Adipocyte (in vitro differentiated cells): ENCODE data around the gene AHRR.

Source experiments
- DNase-seq: peaks from one replicate; pipeline ENCODE4 v3.0.0-alpha.2; 2015; ENCODE audit warnings: low read depth
- H3K27me3 ChIP-seq: replicated peaks from 2 replicates; pipeline ENCODE4 v1.7.0; 2013; ENCODE audit warnings: mild to moderate bottlenecking, low read length, moderate library complexity; ENCODE audit not compliant: control insufficient read depth, insufficient read depth
- H3K36me3 ChIP-seq: 2 replicates; pipeline ENCODE4 v1.7.0; 2013; ENCODE audit warnings: low read length, mild to moderate bottlenecking, moderate library complexity; ENCODE audit not compliant: control insufficient read depth, insufficient read depth, severe bottlenecking
- H3K4me1 ChIP-seq: 2 replicates; pipeline ENCODE4 v1.7.0; 2013; ENCODE audit warnings: mild to moderate bottlenecking, low read length, moderate library complexity; ENCODE audit not compliant: control insufficient read depth, insufficient read depth
- H3K4me3 ChIP-seq: 2 replicates; pipeline ENCODE4 v1.7.0; 2013; ENCODE audit warnings: mild to moderate bottlenecking, low read length, moderate library complexity
- H3K9ac ChIP-seq: 2 replicates; pipeline ENCODE4 v1.7.0; 2013; ENCODE audit warnings: mild to moderate bottlenecking, low read length, moderate library complexity
- H3K9me3 ChIP-seq: 2 replicates; pipeline ENCODE4 v1.7.0; 2013; ENCODE audit warnings: mild to moderate bottlenecking, low read length, moderate library complexity; ENCODE audit not compliant: control insufficient read depth

The AHRR gene

DNA sequence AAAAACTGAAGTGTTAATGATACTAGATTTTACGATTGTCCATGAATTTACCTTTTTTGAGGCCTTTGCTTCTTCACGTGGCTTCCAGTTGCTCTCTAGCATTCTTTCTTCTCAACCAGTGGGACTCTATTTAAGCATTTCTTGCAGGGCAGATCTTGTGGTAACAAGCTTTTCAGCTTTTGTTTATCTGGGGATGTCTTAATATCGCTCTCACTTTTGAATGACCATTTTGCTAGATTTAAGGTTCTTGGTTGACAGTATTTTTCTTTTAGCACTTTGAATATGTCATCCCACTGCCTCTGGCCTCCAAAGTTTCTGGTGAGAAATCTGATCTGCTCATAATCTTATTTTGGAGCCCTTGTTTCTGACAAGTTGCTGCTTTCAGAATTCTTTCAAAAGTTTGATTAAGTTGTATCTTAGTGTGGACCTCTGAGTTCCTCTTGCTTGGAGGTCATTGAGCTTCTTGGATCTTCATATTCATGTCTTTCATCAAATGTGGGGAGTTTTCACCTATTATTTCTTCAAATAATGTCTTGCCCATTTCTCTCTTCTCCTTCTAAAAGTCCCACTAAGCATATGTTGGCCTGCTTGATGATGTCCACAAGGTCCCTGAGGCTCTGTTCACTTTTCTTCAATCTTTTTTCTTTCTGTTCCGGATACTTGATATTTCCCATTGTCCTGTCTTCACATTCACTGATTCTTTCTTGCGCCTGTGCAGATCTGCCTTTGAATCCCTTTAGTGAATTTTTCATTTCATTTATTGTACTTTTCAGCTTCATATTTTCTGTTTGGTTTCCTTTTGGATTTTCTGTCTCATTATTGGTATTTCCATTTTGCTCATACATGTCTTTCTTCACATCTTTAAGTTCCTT is 130.3 kb downstream of the AHRR start:
- Histone ChIP-seq H3K9ac (no peak overlapping the region), H3K4me3 (no peak overlapping the region), H3K27me3 (no peaks in the 10 kb centered on the region), H3K9me3 (peaks cover 17% of the 10 kb centered on the region), H3K36me3 (peaks cover 92% of the 10 kb centered on the region), H3K4me1 (no peaks in the 10 kb centered on the region)
- no peak for DNase-seq

DNA sequence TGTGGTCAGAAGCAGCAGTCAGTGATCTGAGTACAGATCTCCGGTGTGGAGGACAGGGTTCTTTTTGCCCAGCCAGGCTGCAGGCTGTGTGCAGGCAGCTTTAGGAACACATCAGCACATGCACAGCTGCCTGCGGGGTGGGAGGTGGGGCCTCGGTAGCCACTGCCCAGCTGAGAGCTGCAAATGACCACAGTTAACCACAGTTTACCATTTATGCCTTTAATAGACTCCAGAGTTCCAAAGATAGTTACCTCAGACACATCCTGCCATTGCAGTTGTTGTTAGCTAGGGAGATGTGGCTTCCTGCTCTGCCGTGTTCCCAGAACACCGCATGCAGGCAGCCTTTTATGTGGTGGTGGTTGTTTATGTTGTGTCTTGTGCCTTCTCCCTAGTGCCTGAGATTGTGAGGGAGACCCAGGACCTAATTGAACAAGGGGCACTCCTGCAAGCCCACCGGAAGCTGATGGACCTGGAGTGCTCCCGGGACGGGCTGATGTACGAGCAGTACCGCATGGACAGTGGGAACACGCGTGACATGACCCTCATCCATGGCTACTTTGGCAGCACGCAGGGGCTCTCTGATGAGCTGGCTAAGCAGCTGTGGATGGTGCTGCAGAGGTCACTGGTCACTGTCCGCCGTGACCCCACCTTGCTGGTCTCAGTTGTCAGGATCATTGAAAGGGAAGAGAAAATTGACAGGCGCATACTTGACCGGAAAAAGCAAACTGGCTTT is 131.6 kb downstream of the AHRR start:
- DNase-seq: no peak
- Histone ChIP-seq H3K4me1 (no peaks in the 10 kb centered on the region), H3K4me3 (no peak overlapping the region), H3K36me3 (peaks cover 91% of the 10 kb centered on the region), H3K27me3 (no peaks in the 10 kb centered on the region), H3K9me3 (peaks cover 17% of the 10 kb centered on the region), H3K9ac (no peak overlapping the region)

DNA sequence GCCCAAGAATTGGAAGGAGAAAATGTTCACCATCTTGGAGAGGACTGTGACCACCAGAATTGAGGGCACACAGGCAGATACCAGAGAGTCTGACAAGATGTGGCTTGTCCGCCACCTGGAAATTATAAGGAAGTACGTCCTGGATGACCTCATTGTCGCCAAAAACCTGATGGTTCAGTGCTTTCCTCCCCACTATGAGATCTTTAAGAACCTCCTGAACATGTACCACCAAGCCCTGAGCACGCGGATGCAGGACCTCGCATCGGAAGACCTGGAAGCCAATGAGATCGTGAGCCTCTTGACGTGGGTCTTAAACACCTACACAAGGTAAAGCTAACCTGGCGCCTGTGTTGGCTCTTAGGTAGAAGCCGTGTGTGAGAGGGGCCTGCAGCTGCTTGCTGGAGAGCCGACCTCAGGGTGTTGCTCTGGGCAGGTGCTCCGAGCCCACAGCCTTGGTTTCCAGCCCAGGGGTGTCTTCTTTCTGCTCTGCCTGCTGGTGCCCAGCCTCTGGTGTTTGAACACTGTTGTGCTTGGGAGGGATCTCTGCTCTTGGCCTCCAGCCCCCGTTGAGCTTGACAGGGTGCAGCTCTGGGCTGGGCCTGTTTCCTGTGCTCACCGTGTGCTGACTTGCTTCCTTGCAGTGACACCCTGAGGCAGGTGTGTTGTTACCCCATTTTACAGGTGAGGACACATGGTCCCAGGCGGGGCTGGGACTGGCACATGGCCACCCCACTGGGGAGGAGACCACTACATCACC is 132.4 kb downstream of the AHRR start:
- no peaks in the 10 kb centered on the region for H3K27me3 ChIP-seq
- H3K9ac ChIP-seq: no peak overlapping the region
- no peak for DNase-seq
- peaks cover 87% of the 10 kb centered on the region for H3K36me3 ChIP-seq
- H3K4me3 ChIP-seq: no peak overlapping the region
- H3K4me1 ChIP-seq: peaks cover 6% of the 10 kb centered on the region
- H3K9me3 ChIP-seq: peaks cover 17% of the 10 kb centered on the region

DNA sequence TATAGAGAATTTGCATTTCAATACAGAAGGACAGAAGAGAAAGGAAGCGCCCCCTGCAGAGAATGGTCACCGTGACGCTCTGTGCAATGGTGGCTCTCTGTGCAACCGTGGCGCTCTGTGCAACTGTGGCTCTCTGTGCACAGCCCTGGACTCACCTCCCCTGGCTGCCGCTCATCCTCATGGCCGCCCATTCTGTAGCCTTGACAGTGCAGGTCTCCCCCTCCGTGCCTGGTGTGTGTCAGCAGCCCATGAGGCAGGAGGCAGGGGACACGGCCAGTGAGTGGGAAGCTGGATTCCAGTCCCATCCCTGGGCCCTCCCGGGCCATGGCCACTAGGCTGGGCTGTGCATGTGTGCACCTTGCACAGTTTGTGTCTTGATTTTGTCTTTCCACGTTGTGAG is 133.4 kb downstream of the AHRR start:
- H3K4me1 ChIP-seq: peaks cover 8% of the 10 kb centered on the region
- peaks cover 85% of the 10 kb centered on the region for H3K36me3 ChIP-seq
- no peak for DNase-seq
- H3K4me3 ChIP-seq: no peak overlapping the region
- no peaks in the 10 kb centered on the region for H3K27me3 ChIP-seq
- no peak overlapping the region for H3K9ac ChIP-seq
- peaks cover 17% of the 10 kb centered on the region for H3K9me3 ChIP-seq

DNA sequence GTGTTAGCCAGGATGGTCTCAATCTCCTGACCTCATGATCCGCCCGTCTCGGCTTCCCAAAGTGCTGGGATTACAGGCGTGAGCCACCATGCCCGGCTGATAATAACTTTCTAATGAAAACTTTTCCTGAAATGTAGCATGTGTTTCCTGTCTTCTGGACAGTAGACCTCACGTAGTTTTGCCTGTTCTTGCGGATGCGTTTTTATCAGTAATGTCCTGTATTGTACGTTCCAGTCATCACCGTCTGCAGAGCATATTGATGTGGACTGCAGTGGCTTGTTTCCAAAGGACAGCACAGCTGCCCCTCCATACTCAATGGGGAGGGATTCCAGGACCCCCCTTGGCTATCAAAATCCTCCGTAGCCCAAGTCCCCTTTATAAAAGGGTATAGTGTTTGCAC is 134.3 kb downstream of the AHRR start:
- Histone ChIP-seq H3K9ac (no peak overlapping the region), H3K9me3 (peaks cover 17% of the 10 kb centered on the region), H3K36me3 (peaks cover 81% of the 10 kb centered on the region), H3K27me3 (no peaks in the 10 kb centered on the region), H3K4me1 (peaks cover 8% of the 10 kb centered on the region), H3K4me3 (no peak overlapping the region)
- no peak for DNase-seq

DNA sequence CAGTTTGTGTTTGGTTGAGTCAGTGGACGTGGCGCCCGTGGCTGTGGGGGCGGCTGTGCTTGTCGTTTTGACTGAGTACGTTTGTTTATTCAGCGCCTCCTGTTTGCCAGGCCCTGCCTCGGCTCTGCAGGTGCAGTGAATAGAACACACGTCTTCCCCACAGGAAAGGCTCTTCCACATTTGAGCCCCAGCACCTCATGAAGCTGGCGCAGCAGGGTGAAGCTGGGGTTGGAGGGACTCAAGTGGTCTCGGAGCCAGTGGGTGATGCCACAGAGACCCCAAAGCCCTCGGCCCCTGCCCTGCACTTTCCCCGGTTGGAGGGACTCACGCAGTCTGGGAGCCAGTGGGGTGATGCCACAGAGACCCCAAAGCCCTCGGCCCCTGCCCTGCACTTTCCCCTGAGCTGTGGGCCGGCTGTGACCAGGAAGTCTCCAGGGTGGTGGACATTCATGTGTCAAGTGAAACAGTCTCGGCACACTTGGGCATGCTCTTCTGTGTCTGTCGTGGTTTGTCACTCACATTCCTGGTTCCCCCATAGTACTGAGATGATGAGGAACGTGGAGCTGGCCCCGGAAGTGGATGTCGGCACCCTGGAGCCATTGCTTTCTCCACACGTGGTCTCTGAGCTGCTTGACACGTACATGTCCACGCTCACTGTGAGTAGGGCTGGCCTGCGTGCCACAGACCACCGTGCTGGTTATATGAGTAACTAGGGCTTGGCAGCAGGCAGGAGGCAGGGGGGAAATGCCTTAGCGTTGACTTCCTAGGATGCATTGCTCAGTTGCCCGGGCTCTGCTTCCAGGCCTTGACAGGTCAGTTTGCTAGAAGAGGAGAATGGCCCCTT is 135.1 kb downstream of the AHRR start:
- peaks cover 8% of the 10 kb centered on the region for H3K4me1 ChIP-seq
- H3K36me3 ChIP-seq: peaks cover 75% of the 10 kb centered on the region
- DNase-seq: no peak

DNA sequence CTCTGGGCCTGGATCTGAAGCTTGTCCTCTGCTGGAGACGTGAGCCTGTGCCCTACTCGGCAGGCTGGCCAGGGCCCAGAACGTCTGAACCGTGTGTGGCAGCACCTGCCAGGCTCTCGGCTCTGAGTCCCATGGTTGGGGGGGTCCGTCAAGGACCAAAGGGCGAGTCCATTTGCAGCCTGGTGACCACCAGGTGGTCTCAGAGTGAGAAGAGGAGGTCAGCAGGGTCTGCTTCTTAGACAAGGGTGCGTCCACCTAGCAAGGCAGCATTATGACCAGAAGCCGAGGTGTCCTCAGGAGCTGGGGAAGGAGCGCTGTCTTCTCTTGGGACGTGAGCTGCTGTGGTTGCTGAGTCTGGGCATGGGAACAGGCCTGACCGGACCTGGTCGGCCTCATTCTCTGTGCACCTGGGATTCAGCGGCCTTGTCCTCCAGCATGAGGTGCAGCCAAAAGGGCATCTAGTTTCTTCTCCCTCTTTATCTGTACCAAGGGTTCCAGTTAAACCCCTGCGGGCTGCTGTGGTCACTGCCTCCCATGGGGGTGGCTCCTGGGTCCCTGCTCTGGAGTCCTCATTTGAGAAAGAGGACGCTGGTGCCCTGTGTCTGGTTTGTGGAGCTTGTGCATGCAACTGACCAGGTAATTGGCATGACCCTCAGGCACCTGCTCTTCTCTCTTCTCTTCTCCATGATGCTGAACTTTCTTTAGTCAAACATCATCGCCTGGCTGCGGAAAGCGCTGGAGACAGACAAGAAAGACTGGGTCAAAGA is 135.9 kb downstream of the AHRR start:
- H3K27me3 ChIP-seq: no peaks in the 10 kb centered on the region
- H3K4me1 ChIP-seq: peaks cover 8% of the 10 kb centered on the region
- peaks cover 3% of the 10 kb centered on the region for H3K9me3 ChIP-seq
- no peak overlapping the region for H3K9ac ChIP-seq
- H3K36me3 ChIP-seq: peaks cover 75% of the 10 kb centered on the region
- DNase-seq: no peak
- H3K4me3 ChIP-seq: no peak overlapping the region

More for the DNA sequence above, 135.1 kb downstream of the AHRR start:
- Histone ChIP-seq H3K9ac (no peak overlapping the region), H3K9me3 (peaks cover 11% of the 10 kb centered on the region), H3K4me3 (no peak overlapping the region), H3K27me3 (no peaks in the 10 kb centered on the region)

DNA sequence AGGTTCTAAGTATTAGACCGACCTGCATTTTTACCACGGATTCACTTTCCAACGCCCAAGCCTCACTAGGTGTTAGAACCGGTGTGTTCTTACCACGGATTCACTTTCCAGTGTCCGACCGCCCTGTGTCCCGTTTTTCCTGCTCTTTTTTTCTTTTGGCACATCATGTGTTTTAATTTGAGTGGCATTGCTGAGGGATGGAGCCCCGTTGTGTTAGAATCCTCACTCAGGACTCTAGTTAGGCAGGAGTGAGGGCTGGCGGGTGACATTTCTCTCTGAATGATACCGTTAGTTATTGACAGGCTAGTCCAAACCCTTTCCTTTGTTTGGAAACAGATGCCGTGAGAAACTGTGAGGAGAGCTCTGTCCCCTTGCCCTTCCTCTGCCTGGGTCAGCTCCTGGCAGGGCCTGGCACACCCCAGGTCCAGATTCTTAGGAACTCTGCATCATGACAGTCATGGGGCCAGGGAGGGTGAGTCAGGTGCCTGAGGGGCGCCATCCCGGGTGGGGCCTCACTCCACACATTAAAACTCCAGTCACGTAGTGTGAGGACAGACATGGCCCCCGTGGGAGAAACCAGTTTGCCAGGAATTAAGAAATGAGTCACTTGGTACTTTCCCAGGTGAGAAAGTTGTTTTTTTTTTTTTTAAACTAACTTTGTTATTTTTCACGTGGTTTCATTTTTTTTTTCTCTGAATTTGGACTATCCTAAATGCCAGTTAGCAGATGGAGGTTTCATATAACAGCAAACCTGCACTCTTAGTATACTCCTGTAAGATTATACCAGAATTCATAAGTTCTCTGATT is 137.2 kb downstream of the AHRR start:
- no peak overlapping the region for H3K4me3 ChIP-seq
- H3K27me3 ChIP-seq: no peaks in the 10 kb centered on the region
- no peak overlapping the region for H3K9ac ChIP-seq
- peak; percentile 35 for DNase-seq
- peaks cover 74% of the 10 kb centered on the region for H3K36me3 ChIP-seq
- H3K9me3 ChIP-seq: no peaks in the 10 kb centered on the region
- H3K4me1 ChIP-seq: peaks cover 8% of the 10 kb centered on the region

DNA sequence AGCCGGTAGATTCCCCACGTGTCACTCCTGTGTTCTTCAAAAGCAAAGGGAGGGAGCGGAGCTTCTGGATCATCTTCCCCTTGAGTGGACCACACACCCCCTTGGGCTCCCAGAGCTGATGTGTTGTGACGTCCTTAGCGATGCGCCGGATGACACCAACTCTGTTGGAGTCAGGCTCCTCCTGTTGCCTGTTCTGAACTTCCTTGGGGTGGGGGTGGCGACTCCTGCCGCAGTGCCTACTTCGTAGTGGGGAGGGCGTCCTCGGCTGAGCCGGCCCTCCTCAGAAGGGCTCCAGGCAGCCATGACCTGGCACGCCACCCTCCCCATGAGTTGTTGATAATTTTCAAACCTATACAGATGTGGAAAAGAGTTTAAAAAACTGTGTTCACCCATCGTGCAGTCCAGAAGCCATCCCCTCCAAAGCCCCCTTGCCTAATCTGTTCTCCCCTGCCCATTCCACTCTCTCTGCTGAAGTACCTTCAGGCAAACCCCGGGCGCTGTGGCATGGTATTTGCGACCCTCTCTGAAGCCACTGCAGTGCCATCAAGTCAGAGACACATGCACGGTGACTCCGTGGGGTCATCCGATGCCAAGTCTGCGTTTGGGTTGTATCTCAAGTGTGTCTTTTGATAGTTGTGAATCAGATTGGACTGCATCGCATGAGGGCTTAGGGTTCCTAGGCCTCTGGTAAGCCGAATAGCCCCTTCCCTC is 138.2 kb downstream of the AHRR start:
- Histone ChIP-seq H3K4me3 (no peak overlapping the region), H3K9ac (no peak overlapping the region), H3K36me3 (peaks cover 76% of the 10 kb centered on the region), H3K9me3 (no peaks in the 10 kb centered on the region), H3K27me3 (no peaks in the 10 kb centered on the region), H3K4me1 (peaks cover 8% of the 10 kb centered on the region)
- DNase-seq: no peak
